Measurements from ENCODE around the gene EVI5L.

Gene EVI5L

GRCh38 chr19:7818806-7819205 is 11.2 kb upstream of the EVI5L start:
- no peak for DNase-seq

GRCh38 chr19:7819337-7819736 is 10.7 kb upstream of the EVI5L start:
- DNase-seq, result no peak

- no peak for DNase-seq
Observed at GRCh38 chr19:7820588-7820987, 9.4 kb upstream of the EVI5L start.

GRCh38 chr19:7822910-7823515 is 7.0 kb upstream of the EVI5L start:
- DNase-seq, result no peak

- DNase-seq, result no peak
Observed at GRCh38 chr19:7823686-7824301, 6.2 kb upstream of the EVI5L start.

GRCh38 chr19:7829166-7829520 is 875 bp upstream of the EVI5L start:
- DNase-seq, result no peak

- no peak for DNase-seq
Observed at GRCh38 chr19:7830272-7830771, 304 bp downstream of the EVI5L start.

- DNase-seq, result no peak
Observed at GRCh38 chr19:7830823-7831222, 805 bp downstream of the EVI5L start.

- no peak for DNase-seq
Observed at GRCh38 chr19:7831452-7831851, 1.4 kb downstream of the EVI5L start.

GRCh38 chr19:7832009-7832408 is 2.0 kb downstream of the EVI5L start:
- DNase-seq, result no peak

- DNase-seq, result no peak
Observed at GRCh38 chr19:7832781-7833180, 2.8 kb downstream of the EVI5L start.

- DNase-seq, result no peak
Observed at GRCh38 chr19:7833225-7834099, 3.4 kb downstream of the EVI5L start.

GRCh38 chr19:7839476-7839875 is 9.5 kb downstream of the EVI5L start:
- DNase-seq, result no peak

GRCh38 chr19:7840629-7841028 is 10.6 kb downstream of the EVI5L start:
- DNase-seq, result no peak

GRCh38 chr19:7841751-7842660 is 12.0 kb downstream of the EVI5L start:
- no peak for DNase-seq

- DNase-seq, result no peak
Observed at GRCh38 chr19:7842661-7843294, 12.8 kb downstream of the EVI5L start.

- DNase-seq, result no peak
Observed at GRCh38 chr19:7843521-7843920, 13.5 kb downstream of the EVI5L start.

- DNase-seq, result no peak
Observed at GRCh38 chr19:7844405-7844804, 14.4 kb downstream of the EVI5L start.

- DNase-seq, result no peak
Observed at GRCh38 chr19:7844951-7845350, 14.9 kb downstream of the EVI5L start.

- DNase-seq, result no peak
Observed at GRCh38 chr19:7845390-7846154, 15.6 kb downstream of the EVI5L start.

GRCh38 chr19:7846155-7846646 is 16.2 kb downstream of the EVI5L start:
- DNase-seq, result no peak

Measured in NCI-H510A (cell line).